Astrocyte of the hippocampus (primary cell): ENCODE data around the gene SCARF2.
"Not testable (repeated sequence)": the region's sequence is repeated elsewhere in the genome, so short reads cannot be mapped to it uniquely, and the experiment has no call there.

ENCODE experiments used
- DNase-seq: peaks from one replicate; pipeline ENCODE4 v3.0.0; 2011; ENCODE audit warnings: low read depth, low spot score

The SCARF2 gene

GRCh38 chr22:20413217-20414058 lies 24.2 kb downstream of the SCARF2 start:
- DNase-seq: no peak

DNA sequence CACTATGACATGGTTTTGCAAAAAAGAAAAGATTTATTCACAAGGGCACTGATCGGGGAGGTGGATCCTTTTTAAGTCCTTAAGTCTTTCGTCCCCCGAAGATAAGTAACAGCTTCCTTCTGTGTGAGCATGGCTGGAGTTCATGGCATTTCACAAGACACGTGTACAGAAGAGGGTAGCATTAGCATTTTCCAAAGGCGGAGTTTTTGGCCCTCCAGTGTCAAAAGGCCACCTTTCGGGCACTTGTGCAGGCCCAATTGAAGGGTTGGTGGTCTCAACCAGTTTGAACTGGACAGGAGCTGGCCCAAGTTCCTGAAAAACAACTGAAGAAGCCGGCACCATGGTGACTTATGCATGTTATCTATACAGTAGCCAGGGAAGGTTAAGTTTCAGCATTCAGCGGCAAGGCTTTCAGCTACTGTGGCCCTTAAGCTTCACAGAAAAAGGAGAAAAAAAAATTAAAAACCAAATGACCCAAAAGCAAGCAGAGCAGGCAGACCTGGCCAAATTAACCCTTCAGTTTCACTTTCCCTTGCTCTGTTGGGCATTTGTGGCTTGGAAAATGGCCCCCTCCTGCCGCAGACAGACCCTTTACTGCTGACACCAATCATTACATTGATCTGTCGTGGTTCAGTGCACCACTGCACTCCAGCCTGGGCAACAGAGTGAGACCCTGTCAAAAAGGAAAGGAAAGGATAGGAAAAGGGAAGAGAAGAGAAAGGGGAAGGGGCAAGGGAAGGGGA lies 25.0 kb downstream of the SCARF2 start:
- no peak for DNase-seq

GRCh38 chr22:20409385-20409784 lies 28.2 kb downstream of the SCARF2 start:
- not testable (repeated sequence) for DNase-seq

- DNase-seq: no peak
Measured at GRCh38 chr22:20408891-20409290, 28.7 kb downstream of the SCARF2 start.

GRCh38 chr22:20407829-20408228 lies 29.8 kb downstream of the SCARF2 start:
- no peak for DNase-seq

DNA sequence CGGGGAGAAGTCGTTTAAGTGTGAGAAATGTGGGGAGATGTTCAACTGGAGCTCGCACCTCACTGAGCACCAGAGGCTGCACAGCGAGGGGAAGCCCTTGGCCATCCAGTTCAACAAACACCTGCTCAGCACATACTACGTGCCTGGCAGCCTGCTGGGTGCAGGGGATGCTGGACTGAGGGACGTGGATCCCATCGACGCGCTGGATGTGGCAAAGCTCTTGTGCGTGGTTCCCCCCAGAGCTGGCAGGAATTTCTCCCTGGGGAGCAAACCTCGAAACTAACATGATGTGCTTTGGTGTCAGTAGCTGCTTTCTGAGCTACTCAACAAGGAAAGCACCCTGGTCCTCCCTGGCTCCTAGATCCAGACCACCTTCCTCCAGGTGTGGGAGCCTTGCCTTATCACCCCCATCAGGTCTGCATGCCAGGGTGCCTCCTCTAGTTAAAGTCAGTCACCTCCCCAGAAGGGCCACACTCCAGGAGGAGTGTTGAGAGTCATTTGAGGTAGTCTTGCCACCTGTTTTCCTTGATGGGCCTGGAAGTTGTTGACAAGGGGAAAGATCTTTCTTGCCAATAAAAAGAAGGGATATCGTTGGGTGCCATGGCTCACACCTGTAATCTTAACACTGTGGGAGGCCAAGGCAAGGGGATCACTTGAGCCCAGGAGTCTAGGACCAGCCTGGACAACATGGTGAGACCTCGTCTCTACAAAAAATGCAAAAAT lies 30.8 kb downstream of the SCARF2 start:
- no peak for DNase-seq

- no peak for DNase-seq
Measured at GRCh38 chr22:20405931-20406685, 31.5 kb downstream of the SCARF2 start.

DNA sequence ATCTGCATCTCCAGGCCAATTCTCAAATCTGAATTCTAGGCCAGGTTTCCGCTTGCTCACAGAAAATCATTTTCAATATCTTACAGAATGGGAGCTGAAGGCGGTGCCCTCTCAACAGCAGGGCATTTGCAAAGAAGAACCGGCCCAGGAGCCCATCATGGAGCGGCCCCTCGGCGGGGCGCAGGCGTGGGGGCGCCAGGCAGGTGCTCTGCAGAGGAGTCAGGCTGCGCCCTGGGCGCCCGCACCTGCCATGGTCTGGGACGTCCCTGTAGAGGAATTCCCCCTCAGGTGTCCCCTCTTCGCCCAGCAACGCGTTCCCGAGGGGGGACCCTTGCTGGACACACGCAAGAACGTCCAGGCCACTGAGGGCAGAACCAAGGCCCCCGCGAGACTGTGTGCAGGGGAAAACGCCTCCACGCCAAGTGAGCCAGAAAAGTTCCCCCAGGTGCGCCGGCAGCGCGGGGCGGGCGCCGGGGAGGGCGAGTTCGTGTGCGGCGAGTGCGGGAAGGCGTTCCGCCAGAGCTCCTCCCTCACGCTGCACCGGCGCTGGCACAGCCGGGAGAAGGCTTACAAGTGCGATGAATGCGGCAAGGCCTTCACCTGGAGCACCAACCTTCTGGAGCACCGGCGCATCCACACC lies 32.2 kb downstream of the SCARF2 start:
- DNase-seq: no peak

DNA sequence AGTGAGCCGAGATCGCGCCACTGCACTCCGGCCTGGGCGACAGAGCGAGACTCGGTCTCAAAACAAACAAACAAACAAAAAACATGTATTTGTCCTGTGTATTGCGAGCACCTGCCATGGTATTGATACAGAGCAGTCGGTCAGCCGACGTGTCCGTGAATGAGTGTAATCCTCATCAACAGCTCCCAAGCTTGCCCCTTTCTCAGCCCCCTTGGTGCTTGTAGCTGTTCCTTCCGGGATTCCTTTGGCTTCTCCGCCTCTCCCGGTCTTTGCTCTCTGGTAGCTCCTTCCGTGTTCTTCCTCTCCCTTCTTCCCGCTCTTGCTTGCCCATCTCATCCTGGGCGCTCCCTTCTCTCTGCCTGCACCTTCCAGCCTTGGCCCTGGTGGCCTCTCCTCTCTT lies 32.7 kb downstream of the SCARF2 start:
- no peak for DNase-seq

- DNase-seq: no peak
Measured at GRCh38 chr22:20403779-20404140, 33.9 kb downstream of the SCARF2 start.

DNA sequence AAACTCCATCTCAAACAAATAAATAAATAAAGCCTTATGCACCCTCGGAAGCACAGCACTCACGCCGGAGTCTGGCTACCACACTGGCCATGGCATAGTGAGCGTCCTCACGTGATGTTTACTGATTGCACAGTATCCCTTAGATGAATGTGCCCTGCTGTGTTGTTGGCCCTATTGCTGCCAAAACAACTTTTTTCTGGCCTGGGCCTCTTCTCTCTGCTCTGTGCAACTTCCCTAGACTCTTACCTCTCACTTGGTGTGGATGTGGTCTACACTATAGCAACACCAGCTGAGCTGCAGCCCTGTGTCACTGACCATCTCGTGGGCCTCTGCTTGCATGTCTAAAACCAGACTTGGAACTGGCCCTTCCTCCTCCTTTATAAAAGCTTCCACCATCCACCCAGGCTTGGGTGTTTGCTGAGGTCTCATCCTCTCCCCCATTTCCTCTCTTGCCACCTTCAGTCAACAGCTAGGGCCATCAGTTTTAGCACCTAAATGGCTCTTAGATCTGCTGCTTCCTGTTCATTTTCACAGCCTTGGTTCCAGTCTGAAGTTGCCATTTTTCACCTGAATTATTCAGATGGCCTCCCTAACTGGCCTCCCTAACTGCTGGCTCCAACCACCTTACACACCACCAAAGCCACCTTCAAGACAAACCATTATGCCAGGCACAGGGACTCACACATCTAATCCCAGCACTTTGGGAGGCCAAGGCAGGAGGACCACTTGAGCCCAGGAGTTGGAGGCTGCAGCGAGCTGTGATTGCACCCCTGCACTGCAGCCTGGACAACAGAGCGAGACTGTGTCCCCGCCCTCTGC lies 34.5 kb downstream of the SCARF2 start:
- DNase-seq: no peak

- no peak for DNase-seq
Measured at GRCh38 chr22:20401376-20402014, 36.1 kb downstream of the SCARF2 start.

GRCh38 chr22:20400606-20401375 lies 36.8 kb downstream of the SCARF2 start:
- no peak for DNase-seq

- no peak for DNase-seq
Measured at GRCh38 chr22:20399866-20400605, 37.6 kb downstream of the SCARF2 start.

- no peak for DNase-seq
Measured at GRCh38 chr22:20398420-20398819, 39.2 kb downstream of the SCARF2 start.

GRCh38 chr22:20397498-20397897 lies 40.1 kb downstream of the SCARF2 start:
- DNase-seq: no peak

- no peak for DNase-seq
Measured at GRCh38 chr22:20396639-20397038, 41.0 kb downstream of the SCARF2 start.

GRCh38 chr22:20395907-20396287 lies 41.7 kb downstream of the SCARF2 start:
- no peak for DNase-seq
